B cell (primary cell): Measurements from ENCODE around the gene ULK4.

Experiments
- CTCF ChIP-seq: fragments of 200-600 bp; IDR thresholded peaks from one replicate; pipeline ENCODE4 v1.8.0; 2022; ENCODE audit warnings: antibody characterized with exemption, mild to moderate bottlenecking
- EZH2 ChIP-seq: IDR thresholded peaks from 2 replicates; pipeline ENCODE4 v1.6.1; 2012; ENCODE audit warnings: borderline replicate concordance, low read depth, mild to moderate bottlenecking, moderate library complexity, low read length; ENCODE audit not compliant: insufficient read depth, poor library complexity, severe bottlenecking

GRCh38 chr3:41854956-41855355 lies 106.9 kb downstream of the ULK4 start:
- no peak for TF ChIP-seq CTCF
- TF ChIP-seq EZH2 = no peak
